ENCODE measurements around the gene ATG101.

The ATG101 gene

DNA sequence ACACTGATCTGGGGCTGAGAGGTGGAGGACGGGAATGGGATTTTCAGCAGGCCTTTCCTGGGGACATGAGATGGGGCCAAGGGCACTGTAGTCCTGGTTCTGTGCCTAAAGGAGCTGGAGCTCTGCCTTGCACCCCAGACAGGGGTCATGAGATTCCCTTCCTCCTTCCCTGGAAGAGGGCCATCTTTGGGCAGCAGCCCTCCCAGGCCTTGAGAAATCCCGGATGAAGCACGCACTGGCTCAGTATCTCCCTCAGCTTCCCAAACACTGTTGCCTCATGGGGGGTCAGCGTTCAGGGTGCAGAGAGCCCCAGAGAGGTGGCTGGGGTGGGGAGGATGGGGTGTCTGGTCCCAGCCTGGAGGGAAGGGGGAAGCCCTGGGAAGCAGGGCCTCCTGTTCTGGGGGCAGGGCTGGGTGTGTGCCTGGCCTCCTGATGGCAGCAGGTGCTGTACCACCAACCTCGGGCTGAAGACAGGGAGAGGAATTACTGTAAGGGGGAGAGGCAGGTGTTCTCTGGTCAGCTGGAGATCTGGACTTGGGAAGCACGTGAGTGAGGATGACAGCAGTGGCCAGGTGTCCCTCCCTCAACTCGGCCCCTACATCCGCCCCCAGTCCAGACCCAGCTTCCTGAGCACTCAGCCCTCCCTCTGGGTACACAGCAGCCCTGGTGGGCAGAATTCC lies 26.9 kb upstream of the ATG101 start:
- peak; percentile 25 for DNase-seq

DNA sequence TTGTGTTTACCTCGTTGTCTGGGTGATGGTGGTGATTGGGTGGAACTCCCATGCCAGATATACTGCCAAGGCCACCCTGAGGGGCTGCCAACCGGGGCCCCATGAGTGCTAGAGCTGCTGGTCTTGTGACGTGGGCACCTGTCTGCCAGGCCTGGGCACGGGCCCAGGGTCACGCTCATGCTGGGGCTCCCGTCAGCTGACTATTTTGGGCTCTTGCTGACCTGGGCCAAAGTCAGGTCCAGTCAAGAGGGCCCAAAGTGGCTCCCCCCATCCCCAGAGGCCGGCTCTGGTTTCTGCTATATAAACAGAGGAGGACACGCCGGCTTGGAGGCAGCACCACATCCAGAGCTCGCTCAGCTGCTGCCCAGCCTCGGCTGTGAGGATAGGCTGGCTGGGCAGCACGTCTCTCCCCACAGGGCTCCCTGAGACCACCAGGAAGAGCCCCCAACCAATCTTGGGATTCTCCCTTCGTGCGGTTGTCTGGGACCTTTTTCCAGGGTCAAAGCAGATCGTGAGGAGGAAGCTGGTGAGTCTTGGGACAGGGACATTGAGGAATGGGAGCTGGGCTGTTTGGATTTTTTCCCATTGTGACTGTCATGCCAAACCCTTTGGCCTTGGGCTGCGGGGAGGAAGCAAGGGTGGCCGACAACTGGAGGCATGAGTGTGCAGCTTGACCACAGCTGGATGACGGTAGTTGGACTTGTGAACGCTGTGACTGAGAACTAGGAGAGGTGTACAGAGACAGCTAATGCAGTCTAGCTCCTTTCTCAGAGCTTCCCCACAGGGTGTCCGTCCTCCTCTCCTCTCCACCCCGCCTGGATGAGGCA lies 26.2 kb upstream of the ATG101 start:
- peak; percentile 38 for DNase-seq

DNA sequence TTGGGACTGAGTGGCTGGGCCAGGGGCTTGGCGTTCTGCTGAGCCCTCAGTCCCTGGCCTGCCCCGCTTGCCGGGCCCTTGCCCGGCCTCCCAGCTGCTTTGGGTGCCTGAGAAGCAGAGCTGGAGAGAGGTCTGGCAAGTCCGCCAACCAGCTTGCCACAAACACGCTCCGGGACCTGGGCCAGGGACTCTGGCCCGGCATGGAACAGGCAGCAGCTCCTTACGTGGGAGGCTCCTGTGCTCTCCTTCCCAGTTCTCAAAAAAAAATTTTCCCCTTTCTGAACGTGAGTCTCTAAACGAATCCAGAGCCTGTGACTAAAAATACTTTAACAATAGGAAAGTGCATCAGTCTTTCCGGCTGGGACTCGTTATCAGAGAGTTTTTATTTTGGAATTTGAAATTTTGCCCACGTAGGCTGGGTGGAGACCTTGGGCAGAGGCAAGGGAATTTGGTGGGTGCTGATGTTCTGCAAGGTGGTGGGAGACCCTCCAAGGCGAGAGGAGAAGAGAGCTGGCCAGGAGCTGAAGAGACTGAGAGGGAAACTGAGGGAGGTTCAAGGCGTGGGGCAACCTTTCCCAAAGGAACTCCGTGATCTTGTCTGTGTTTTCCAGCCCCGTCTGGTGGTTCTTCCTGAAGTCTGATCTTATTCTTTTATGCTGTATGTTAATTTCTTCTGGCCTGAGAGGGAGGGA lies 25.3 kb upstream of the ATG101 start:
- peak; percentile 89 for DNase-seq

DNA sequence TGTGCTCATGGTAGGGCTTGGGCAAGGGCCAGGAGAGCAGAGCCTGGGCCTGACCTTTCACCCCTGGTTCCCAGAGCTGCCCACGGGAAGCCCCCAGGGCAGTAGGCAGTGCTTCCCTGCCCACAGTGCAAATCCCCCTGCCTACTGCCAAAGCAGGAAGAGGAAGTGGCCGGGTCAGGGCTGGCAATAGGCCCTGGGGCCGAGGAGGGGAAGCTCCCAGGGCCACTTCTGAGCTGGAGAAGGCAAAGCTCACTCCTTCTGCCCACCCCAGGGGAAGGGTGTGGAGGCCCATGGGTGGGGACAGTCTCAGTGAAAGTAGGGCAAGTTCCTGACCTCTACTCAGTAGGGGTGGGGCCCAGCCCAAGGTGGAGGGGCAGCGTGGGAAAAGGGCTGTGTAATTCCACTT lies 24.0 kb upstream of the ATG101 start:
- DNase-seq, result peak; percentile 45

DNA sequence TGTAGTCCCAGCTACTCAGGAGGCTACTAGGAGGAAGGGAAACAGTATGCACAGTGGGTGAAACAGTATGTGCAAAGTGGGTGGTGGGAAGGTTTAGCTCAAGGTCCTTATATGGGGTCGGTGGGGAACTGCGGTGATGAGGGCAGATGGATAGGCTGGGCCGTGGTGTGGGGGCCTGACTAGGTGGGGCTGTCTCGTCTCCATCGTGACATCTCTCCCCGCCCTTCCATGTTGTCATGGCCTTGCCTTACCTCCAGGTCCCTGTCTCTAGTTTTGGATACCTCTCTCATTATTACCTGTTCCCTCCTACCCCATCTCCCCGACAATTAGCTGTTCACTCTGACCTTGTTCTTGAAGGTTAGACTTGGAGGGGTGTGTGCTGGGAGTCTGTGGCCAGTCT lies 22.9 kb upstream of the ATG101 start:
- no peak for DNase-seq

DNA sequence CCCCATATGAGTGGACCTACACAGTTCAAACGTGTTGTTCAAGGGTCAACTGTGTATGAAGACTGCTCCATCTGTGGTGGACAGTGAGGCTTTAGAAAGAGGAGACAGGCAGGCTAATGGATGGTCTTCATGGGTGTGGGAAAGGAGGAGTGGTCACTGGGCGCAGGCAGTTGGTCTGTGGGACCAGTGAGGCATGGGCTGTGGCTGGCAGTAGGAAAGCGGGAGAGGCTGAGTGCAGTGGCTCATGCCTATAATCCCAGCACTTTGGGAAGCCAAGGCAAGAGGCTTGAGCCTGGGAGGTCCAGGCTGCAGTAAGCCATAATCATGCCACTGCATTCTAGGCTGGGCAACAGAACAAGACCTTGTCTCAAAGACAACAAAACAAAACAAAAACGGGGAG lies 20.5 kb upstream of the ATG101 start:
- no peak for DNase-seq

DNA sequence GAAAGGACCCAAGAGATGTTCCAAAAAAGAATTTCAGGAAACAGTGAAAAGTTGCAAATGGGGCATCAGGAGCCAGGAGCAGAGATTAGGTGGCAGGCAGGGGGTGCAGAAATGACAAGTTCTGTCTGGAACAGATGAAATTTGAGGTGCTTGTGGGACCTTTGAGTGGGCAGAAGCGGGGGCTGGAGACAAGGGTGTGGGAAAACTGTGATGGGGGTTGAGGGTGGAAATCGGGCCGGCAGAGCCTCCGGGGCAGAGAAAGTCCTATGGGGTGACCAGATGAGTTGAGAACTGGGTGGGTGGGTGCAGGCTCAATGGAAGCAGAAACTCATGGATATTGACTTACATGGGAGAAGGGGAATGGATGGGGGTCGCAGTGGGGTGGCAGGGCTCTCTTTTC lies 20.1 kb upstream of the ATG101 start:
- DNase-seq, result no peak

DNA sequence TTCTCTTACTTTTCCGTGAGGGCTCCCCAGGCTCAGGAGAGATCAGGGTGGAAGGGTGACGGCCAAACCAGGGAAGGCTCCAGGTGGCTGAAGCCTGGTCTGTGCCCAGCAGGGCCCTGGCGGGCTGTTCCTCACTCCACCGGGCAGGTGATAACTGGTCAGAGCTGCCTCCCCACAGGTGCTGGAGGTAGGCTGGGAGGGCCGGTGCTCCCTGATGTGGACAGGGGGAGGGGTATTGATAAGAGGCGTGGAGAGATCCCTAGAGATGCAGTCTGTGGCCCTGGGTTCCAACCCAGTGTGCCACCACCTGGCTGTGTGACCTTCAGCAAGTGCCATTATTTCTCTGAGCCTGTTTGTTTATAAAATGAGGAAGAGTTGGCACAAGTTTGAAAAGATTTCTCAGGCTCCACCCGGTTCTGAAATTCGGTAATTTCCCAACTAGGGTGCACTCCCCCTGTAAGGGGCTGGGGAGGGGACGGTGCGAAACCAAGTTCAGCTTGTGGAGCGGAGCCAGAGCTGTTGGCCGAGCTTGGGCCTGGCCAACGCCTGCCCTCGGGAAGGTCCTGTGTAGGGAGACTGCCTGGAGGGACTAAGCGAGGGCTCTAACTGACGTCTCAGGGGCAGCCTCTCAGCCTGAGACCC lies 19.5 kb upstream of the ATG101 start:
- DNase-seq, result no peak

DNA sequence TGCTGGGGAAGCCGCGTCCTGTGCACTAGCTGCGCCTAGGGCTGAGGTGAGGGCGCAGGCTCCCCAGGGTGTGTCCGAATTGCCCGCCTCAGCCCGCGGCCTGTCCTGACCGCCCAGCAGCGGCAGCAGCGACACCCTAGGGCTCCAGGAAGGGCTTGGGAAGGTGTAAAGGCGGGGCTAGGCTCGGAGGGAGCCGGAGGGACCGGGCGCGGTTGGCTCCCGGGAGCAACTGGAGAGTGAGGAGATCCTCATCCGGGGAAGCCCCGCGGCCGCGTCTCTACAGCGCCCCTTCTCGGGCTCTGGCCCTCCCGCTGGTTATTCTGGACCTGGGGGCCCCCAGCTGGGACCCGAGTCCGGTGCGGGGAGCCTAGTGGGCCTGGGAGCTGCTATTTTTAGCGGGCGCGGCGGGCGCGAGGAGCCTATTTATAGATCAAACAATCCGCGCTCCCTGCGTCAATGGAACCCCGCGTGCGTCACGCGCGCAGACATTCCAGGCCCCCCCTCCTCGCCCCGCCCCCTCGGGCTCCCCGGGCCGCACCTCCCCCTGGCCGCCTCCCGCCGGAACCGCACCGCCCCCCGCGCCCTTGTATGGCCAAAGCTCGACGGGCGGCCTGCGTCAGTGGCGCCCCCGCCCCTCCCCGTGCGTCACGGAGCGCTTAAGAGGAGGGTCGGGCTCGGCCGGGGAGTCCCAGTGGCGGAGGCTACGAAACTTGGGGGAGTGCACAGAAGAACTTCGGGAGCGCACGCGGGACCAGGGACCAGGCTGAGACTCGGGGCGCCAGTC lies 18.8 kb upstream of the ATG101 start, which contains the start of gene NR4A1:
NR4A1 (plus strand) TSS at position 685 of the 784 bp plus-strand sequence. CDS start 2,887 bp downstream, outside the sequence.
- DNase-seq, result peak; percentile 98

DNA sequence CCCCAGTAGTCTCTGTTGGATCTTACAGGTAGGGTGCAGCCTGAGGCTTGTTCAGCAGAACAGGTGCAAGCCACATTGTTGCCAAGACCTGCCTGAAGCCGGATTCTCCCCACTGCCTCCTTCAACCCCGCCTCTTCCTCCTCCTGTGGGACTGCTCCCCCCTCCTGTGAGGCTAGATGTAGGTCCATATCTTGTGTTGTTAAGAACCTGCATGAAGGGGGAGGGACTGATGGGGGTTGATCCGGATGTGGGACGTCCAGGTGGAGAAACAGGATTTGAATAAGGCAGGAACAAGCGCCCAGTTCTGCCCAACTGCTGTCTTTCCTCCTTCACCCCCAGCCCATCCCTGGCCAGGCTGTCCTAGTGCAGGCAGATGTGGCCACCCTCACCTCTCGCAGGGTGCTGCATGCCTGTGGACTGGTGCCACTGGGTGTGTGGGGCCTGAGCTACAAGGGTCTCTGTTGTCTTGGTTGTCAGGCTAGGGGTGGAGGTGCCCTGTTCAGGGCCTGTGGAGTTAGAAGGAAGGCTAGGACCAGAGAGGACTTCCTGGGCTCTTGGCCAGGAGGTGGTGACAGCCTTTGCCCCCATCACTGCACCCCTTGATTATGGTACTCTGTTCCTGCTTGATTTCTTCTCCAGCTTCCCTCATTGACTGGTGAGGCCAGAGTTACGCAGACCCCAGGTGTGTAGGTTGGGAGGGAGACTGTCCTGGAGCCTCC lies 17.2 kb upstream of the ATG101 start:
- no peak for DNase-seq

DNA sequence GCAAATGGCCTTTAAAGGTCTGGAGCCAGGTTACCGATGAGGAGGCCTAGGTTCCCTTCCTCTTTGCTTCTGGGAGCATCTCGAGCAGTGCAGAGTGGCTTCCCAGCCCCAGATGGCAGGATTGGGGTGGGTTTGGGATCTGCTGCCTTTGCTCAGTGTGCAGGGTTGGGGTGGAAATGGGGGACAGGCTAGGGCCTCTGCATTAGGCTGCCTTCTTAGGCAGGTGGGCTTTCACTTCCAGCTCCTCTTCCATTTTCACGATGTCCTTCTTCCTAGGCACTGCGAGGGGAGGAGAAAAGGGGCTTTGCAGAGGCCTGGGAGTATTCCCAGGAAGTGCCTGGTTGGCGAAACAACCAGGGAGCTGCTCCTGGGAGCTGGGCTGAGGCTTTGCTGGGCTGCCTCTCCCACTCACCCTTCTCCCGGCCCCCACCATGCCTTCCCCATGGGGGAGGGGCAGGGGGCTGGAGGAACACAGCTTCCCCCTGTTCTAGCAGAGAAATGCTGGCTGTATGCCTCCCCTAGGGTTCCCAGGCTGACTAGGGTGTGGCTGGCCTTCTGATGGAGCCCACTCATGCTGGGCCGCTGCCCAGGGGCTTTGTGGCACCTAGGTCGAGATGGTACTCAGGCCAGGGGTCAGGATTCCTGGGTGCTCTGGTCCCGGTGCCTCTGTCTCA lies 16.1 kb upstream of the ATG101 start:
- DNase-seq, result peak; percentile 58

DNA sequence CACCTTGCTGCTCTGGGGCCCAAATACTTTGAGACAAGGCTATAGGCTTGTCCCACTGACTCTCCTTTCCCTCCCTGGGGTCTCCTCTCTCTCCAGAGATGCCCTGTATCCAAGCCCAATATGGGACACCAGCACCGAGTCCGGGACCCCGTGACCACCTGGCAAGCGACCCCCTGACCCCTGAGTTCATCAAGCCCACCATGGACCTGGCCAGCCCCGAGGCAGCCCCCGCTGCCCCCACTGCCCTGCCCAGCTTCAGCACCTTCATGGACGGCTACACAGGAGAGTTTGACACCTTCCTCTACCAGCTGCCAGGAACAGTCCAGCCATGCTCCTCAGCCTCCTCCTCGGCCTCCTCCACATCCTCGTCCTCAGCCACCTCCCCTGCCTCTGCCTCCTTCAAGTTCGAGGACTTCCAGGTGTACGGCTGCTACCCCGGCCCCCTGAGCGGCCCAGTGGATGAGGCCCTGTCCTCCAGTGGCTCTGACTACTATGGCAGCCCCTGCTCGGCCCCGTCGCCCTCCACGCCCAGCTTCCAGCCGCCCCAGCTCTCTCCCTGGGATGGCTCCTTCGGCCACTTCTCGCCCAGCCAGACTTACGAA lies 15.4 kb upstream of the ATG101 start:
- peak; percentile 47 for DNase-seq

DNA sequence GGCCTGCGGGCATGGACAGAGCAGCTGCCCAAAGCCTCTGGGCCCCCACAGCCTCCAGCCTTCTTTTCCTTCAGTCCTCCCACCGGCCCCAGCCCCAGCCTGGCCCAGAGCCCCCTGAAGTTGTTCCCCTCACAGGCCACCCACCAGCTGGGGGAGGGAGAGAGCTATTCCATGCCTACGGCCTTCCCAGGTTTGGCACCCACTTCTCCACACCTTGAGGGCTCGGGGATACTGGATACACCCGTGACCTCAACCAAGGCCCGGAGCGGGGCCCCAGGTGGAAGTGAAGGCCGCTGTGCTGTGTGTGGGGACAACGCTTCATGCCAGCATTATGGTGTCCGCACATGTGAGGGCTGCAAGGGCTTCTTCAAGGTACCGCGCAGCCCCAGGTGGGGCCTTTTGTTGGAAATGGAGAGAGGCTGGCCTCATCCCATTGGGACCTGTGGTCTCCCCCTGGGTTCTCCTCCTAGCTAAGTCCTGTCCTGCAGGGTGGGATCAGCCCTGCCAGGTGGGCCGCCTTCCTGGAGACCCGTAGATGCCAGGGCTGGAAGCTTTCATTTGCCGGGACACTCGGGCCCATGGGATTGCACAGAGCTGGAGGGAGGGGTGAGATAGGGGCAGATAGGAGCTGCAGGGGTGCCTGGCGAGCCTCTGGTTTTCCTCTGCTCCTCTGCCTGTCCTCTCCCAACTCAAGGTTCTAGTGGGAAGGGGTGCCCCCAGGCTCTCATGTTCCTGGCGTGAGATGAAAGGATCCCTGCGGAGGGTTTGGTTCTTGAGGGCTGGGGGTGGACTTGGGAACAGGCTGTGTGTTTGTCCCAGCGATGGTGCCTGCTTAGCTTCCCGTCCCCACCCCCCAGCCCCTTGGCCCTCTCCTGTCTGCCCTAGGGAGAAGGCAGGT lies 14.7 kb upstream of the ATG101 start:
- no peak for DNase-seq

DNA sequence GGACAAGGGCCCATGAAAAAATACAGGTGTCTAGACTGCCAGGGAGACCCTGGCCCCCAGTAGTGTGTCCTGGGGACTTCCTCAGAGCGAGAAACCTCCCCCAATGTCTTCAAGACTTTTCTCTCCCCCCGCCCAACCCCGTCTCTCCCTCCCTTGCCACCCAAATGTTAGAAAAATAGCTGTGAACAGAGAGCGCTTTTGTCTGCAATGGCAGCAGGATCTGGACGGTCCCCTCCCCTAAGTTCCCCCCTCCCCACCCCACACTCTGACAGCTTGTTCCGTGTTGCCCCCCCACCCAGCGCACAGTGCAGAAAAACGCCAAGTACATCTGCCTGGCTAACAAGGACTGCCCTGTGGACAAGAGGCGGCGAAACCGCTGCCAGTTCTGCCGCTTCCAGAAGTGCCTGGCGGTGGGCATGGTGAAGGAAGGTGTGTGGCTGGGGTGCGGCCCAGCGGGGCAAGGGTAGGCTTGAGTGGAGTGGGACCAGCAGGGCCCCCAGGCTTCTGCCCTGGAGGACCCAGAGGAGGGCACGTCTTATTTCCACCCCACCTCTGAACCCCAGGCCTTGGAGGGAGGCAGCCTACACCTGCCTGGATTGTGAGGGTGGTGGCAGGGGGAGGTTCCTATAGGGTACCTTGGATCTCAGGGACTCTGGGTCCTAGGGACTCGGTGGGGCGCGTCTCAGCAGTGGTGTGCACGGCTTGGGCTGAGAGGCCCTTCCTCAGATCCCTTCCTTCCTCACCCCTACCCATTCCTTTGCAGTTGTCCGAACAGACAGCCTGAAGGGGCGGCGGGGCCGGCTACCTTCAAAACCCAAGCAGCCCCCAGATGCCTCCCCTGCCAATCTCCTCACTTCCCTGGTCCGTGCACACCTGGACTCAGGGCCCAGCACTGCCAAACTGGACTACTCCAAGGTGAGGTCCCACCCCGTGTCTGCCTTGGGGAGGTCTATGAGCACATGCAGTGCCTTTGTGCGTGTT lies 13.8 kb upstream of the ATG101 start:
- no peak for DNase-seq

DNA sequence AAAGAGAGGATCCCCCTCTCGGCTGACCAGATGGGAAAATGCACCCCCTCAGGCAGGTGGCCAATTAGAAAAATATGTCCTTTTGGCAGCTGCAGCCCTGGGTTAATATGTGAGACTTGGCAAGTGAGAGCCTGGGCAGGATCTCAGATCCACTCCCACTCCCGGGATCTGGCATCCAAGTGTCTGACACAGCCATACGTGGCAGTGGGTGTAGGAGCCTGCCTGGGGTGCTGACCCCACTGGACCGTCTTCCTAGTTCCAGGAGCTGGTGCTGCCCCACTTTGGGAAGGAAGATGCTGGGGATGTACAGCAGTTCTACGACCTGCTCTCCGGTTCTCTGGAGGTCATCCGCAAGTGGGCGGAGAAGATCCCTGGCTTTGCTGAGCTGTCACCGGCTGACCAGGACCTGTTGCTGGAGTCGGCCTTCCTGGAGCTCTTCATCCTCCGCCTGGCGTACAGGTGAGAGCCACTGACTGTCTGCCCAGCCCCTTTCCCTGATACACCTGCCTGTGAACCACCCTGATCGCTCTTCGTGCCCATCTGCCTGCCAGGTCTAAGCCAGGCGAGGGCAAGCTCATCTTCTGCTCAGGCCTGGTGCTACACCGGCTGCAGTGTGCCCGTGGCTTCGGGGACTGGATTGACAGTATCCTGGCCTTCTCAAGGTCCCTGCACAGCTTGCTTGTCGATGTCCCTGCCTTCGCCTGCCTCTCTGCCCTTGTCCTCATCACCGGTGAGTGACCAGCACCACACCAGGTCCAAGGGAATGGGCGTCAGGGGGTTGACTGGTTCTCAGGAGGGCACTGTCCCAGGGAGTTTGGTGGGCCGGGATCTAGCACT lies 12.8 kb upstream of the ATG101 start:
- peak; percentile 62 for DNase-seq

DNA sequence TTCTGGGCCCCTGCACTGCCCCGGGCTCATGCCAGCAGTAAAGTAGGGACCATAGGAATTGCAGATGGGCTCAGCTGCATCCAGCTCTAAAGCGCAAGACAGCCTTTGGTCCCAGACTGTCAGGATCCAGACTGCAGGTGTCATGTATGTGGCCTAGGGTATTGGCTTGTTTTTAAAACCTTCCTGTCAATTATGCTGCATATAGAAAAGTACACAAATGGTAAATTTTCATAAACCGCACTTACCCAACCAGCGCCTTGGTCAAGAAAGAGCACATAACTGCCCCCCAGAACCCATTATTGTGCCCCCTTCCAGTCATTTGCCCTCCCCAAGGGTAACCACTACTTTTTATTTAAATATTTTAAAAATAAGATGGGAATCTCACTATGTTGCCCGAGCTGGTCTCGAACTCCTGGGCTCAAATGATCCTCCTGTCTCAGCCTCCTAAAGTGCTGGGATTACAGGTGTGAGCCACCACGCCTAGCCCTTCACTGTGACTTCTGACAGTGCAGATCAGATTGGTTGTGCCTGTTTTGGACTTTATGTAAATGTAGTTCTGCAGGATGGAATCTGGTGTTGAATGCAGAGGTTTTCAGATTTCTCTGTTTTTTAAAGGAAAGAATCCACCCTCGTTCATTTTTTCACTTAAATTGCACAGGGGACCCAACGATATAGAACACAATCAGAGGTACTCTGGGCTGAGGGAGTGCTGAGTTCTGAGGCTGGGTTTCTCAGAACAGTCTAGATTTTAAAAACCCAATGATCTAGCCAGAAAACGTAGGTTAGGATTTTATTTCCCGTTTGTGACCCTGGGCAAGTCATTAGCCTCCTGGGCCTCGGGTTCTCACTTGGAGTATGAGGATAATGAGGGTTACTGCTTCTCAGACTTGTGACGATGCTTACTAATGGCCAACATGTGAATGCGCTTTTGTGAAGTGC lies 11.9 kb upstream of the ATG101 start:
- no peak for DNase-seq
